Measurements from ENCODE around the gene SLC17A2. TPM values are rescaled to one million over a fixed set of nuclear protein-coding genes. Genes with fewer than 3 reads are reported as not detected.

SLC17A2 gene
- total and polyA plus RNA-seq, 2 of the 13 experiments (the other 11 are each of a cell fraction or from before 2014, with no cell fraction given), result 11.2 to 32.4 TPM

DNA sequence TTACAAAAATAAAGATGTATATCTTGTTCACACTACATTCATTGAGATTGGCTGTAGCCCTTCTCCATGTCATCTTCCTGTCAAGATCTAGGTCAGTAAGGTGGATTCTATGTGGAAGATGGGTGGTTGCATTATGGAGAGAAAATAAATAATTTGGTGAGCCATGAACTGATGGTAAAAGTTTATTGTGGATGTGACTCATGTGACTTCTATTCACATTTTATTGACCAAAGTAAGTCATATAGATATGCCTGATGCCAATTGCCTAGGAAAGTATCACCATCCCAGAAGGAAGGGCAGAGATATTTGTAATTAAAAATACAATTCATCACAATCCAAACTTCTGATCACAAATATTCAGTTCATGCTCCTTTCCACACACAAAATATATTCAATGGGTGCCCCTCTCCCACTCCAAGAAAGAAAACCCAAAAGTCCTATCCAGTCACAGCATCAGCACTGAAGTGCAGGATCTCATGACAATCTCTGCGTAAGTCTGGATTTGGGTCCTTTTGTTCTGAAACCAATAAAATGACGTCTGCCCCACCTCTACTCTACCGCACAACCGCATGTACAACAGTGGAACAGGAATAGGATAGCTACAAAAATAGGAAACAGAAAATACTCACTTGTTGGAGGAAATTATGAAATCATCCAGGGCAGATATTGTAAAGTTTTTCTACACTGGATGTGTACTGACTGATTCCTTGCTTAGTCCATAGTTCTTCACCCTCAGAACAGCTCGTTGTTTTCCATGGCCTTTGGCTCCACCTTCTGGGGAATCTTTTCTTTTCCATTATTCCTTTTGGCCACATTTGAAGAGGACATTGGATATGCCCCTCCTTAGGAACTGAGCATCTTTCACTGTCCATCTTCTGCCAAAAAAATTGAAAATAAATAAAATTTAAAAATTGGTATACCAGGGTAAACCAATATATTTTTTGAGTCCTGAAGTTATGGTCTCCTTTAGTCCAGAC is 40.3 kb downstream of the SLC17A2 start (continued):
- TF ChIP-seq, protein P1, sequence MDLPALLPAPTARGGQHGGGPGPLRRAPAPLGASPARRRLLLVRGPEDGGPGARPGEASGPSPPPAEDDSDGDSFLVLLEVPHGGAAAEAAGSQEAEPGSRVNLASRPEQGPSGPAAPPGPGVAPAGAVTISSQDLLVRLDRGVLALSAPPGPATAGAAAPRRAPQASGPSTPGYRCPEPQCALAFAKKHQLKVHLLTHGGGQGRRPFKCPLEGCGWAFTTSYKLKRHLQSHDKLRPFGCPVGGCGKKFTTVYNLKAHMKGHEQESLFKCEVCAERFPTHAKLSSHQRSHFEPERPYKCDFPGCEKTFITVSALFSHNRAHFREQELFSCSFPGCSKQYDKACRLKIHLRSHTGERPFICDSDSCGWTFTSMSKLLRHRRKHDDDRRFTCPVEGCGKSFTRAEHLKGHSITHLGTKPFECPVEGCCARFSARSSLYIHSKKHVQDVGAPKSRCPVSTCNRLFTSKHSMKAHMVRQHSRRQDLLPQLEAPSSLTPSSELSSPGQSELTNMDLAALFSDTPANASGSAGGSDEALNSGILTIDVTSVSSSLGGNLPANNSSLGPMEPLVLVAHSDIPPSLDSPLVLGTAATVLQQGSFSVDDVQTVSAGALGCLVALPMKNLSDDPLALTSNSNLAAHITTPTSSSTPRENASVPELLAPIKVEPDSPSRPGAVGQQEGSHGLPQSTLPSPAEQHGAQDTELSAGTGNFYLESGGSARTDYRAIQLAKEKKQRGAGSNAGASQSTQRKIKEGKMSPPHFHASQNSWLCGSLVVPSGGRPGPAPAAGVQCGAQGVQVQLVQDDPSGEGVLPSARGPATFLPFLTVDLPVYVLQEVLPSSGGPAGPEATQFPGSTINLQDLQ (CRISPR knock-in tag; IDR thresholded peaks at IDR 0.05), result no peak
- TF ChIP-seq PRDM4 (CRISPR knock-in tag; IDR thresholded peaks at IDR 0.05; ENCODE audit: borderline replicate concordance), result no peak
- TF ChIP-seq XRCC5 (optimal IDR thresholded peaks at IDR 0.05; ENCODE audit: low read length), result no peak
- TF ChIP-seq ATF5 (CRISPR knock-in tag; IDR thresholded peaks at IDR 0.05; ENCODE audit: low read depth), result no peak
- no peak for TF ChIP-seq ZSCAN25 (CRISPR knock-in tag; IDR thresholded peaks at IDR 0.05)
- no peak for TF ChIP-seq ZNF33B (CRISPR knock-in tag; IDR thresholded peaks at IDR 0.05)
- no peak for TF ChIP-seq NAIF1 (CRISPR knock-in tag; IDR thresholded peaks at IDR 0.05; ENCODE audit: borderline replicate concordance)
- 0 out of 2 replicates have a peak, but pooled peaks have one; percentile 33 for TF ChIP-seq FOXK1 (CRISPR knock-in tag; IDR thresholded peaks at IDR 0.05; ENCODE audit: borderline replicate concordance, low read depth)
- no peak for TF ChIP-seq ZNF878 (CRISPR knock-in tag; IDR thresholded peaks at IDR 0.05)
- peak; percentile 41 for TF ChIP-seq TEAD3 (CRISPR knock-in tag; optimal IDR thresholded peaks at IDR 0.05; ENCODE audit: borderline replicate concordance)
- TF ChIP-seq ZNF124 (CRISPR knock-in tag; IDR thresholded peaks at IDR 0.05), result no peak
- TF ChIP-seq ZNF263 (CRISPR knock-in tag; IDR thresholded peaks at IDR 0.05), result no peak
- 0 out of 2 replicates have a peak, but pooled peaks have one; percentile 22 for TF ChIP-seq HMG20A (CRISPR knock-in tag; IDR thresholded peaks at IDR 0.05; ENCODE audit: borderline replicate concordance)
- TF ChIP-seq ZFP82 (CRISPR knock-in tag; IDR thresholded peaks at IDR 0.05; ENCODE audit: borderline replicate concordance), result no peak
- TF ChIP-seq ZNF776 (CRISPR knock-in tag; IDR thresholded peaks at IDR 0.05), result no peak
- no peak for TF ChIP-seq ZBTB7A (CRISPR knock-in tag; IDR thresholded peaks at IDR 0.05)
- TF ChIP-seq, protein P2, sequence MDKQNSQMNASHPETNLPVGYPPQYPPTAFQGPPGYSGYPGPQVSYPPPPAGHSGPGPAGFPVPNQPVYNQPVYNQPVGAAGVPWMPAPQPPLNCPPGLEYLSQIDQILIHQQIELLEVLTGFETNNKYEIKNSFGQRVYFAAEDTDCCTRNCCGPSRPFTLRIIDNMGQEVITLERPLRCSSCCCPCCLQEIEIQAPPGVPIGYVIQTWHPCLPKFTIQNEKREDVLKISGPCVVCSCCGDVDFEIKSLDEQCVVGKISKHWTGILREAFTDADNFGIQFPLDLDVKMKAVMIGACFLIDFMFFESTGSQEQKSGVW (CRISPR knock-in tag; IDR thresholded peaks at IDR 0.05; ENCODE audit: borderline replicate concordance), result no peak
- TF ChIP-seq IRF2 (CRISPR knock-in tag; IDR thresholded peaks at IDR 0.05), result 0 out of 2 replicates have a peak, but pooled peaks have one; percentile 18
- TF ChIP-seq, protein P3, sequence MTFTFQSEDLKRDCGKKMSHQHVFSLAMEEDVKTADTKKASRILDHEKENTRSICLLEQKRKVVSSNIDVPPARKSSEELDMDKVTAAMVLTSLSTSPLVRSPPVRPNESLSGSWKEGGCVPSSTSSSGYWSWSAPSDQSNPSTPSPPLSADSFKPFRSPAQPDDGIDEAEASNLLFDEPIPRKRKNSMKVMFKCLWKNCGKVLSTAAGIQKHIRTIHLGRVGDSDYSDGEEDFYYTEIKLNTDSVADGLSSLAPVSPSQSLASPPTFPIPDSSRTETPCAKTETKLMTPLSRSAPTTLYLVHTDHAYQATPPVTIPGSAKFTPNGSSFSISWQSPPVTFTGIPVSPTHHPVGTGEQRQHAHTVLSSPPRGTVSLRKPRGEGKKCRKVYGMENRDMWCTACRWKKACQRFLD (CRISPR knock-in tag; IDR thresholded peaks at IDR 0.05; ENCODE audit: borderline replicate concordance), result no peak
- TF ChIP-seq ZNF83 (CRISPR knock-in tag; IDR thresholded peaks at IDR 0.05; ENCODE audit: borderline replicate concordance), result no peak
- TF ChIP-seq SP2 (CRISPR knock-in tag; IDR thresholded peaks at IDR 0.05), result no peak
- TF ChIP-seq NCOA1 (CRISPR knock-in tag; IDR thresholded peaks at IDR 0.05), result no peak
